Measurements from ENCODE around the gene TAS1R3. TPM values are rescaled to one million over a fixed set of nuclear protein-coding genes. Genes with fewer than 3 reads are reported as not detected.

The TAS1R3 gene
- total and polyA plus RNA-seq, 10 of the 15 experiments (the other 5 are each of a cell fraction or from before 2014, with no cell fraction given), result 0.04 to 0.51 (median 0.08) TPM; not detected in 3

GRCh38 chr1:1341549-1342021, 10.5 kb downstream of the TAS1R3 start:
- DNase-seq (ENCODE audit: low read depth, low spot score) (no peak), ATAC-seq (no peak), FAIRE-seq (no peak)
- no peak overlapping the region for H3K27ac ChIP-seq (ENCODE audit: control insufficient read depth, insufficient read depth)
- CTCF ChIA-PET, result no interaction called here
- RAD21 ChIA-PET (ENCODE audit: unreplicated experiment), result no interaction called here
- no peaks in the 10 kb centered on the region; the same call in none of the 2 replicates for H3K79me2 ChIP-seq (ENCODE audit: control insufficient read depth, insufficient read depth, low read length)
- in situ Hi-C loops (cut with MboI), result no loop called here
- WGBS (ENCODE audit: insufficient coverage, insufficient replicate concordance, low lambda C conversion rate, missing lambda C conversion rate), result 82% methylated on average over 17 of the region's 17 CpGs
- no peaks in the 10 kb centered on the region for H3K27me3 ChIP-seq (replicated peaks in 1 of 2; ENCODE audit: control insufficient read depth in 2 of 2, insufficient read depth in 2 of 2, low read length in 1 of 2)
- H3K9me3 ChIP-seq (replicated peaks; ENCODE audit: control insufficient read depth, insufficient read depth, low read length), result no peaks in the 10 kb centered on the region
- no peak overlapping the region for H3K4me2 ChIP-seq (ENCODE audit: control insufficient read depth, insufficient read depth)
- SMC1A ChIA-PET (ENCODE audit: uncharacterized antibody, unreplicated experiment), result no interaction called here
- H3K4me3 ChIP-seq, result no peak overlapping the region
- no TSS peak for BruUV-seq (replicated peaks)
- intact Hi-C loops (cut with micrococcal nuclease; ENCODE audit: unreplicated experiment), result no loop called here
- no peaks in the 10 kb centered on the region for H3K4me1 ChIP-seq (ENCODE audit: control insufficient read depth, insufficient read depth, low read length)
- H4K20me1 ChIP-seq (ENCODE audit: control insufficient read depth, insufficient read depth), result no peaks in the 10 kb centered on the region
- H2AFZ ChIP-seq (ENCODE audit: control insufficient read depth, low read depth, low read length), result no peak overlapping the region
- no peak overlapping the region for H3K9ac ChIP-seq (ENCODE audit: control insufficient read depth, insufficient read depth, low read length)
- peaks cover 0 to 5% of the 10 kb centered on the region in 2 experiments for H3K36me3 ChIP-seq (ENCODE audit: control insufficient read depth in 2 of 2, insufficient read depth in 2 of 2, low read length in 1 of 2)
- POLR2A ChIA-PET, result no interaction called here
- TF ChIP-seq PBX3 (IDR thresholded peaks at IDR 0.05; ENCODE audit: insufficient replicate concordance, low read depth, low read length) (peak; percentile 10), BCL3 (IDR thresholded peaks at IDR 0.05; ENCODE audit: borderline replicate concordance, insufficient read depth, low read depth, low read length, poor library complexity, severe bottlenecking) (peak; percentile 95), ZNF384 (IDR thresholded peaks at IDR 0.05; ENCODE audit: borderline replicate concordance, low read depth, low read length) (no peak), RAD21 (IDR thresholded peaks at IDR 0.05; ENCODE audit: insufficient read depth, low read depth, low read length) (no peak)

All from GM12878 (cell line).